Aorta (tissue), 5 donors: ENCODE measurements around the gene MALT1. TPM values are rescaled to one million over a fixed set of nuclear protein-coding genes. Genes with fewer than 3 reads are reported as not detected.

Experiments
- ATAC-seq: fragments of 200-7000 bp; cut with Tn5 transposase; one replicate; pipeline ENCODE4 v1.9.1; 2022; ENCODE audit warnings: moderate library complexity; ENCODE audit not compliant: low FRiP score
- DNase-seq, 2 donors: peaks; one replicate each; pipeline ENCODE4 v3.0.0-alpha.2; 2020
- H3K27ac ChIP-seq, 2 donors: one replicate each; pipeline ENCODE4 v1.5.1; 2013; ENCODE audit warnings: low read length in 2 of 2, mild to moderate bottlenecking in 2 of 2, moderate library complexity in 2 of 2, control low read depth in 1 of 2, inconsistent platforms in 1 of 2, low read depth in 1 of 2
- H3K27me3 ChIP-seq, 2 donors: one replicate each; pipeline ENCODE4 v1.6.1; 2013; ENCODE audit warnings: control low read depth in 1 of 2, low read length in 1 of 2, mild to moderate bottlenecking in 1 of 2, moderate library complexity in 1 of 2; ENCODE audit not compliant: insufficient read depth in 2 of 2, control insufficient read depth in 1 of 2
- H3K36me3 ChIP-seq, 2 donors: one replicate each; pipeline ENCODE4 v1.6.1; 2013; ENCODE audit warnings: control low read depth in 1 of 2, low read length in 1 of 2, mild to moderate bottlenecking in 1 of 2; ENCODE audit not compliant: insufficient read depth in 2 of 2, control insufficient read depth in 1 of 2
- H3K4me1 ChIP-seq, 2 donors: one replicate each; pipeline ENCODE4 v1.6.1; 2013; ENCODE audit warnings: low read length in 2 of 2, control low read depth in 1 of 2, mild to moderate bottlenecking in 1 of 2, moderate library complexity in 1 of 2; ENCODE audit not compliant: insufficient read depth in 2 of 2, control insufficient read depth in 1 of 2
- H3K4me3 ChIP-seq, 2 donors: one replicate each; pipeline ENCODE4 v1.5.1; 2013; ENCODE audit warnings: low read length in 2 of 2, control low read depth in 1 of 2, mild to moderate bottlenecking in 1 of 2
- H3K9me3 ChIP-seq: one replicate; pipeline ENCODE4 v1.6.1; 2013; ENCODE audit warnings: mild to moderate bottlenecking, low read length; ENCODE audit not compliant: control insufficient read depth
- WGBS, 2 donors: extraction: QIAGEN DNeasy Blood & Tissue Kit; methylation state at CpG; one replicate each; pipeline ENCODE4 v1.1.7; 2013; 5-methylcytosine and 5-hydroxymethylcytosine counted together
- intact Hi-C, 2 donors: fragments of 100-400 bp; cut with DNase I; formaldehyde crosslinking; loops; one replicate each; pipeline versions ENCODE4 v1.14.2 to v1.15.0; 2022
- long read RNA-seq, 2 donors: library from polyadenylated mRNA; unstranded; transcript quantifications; one replicate each; pipeline ENCODE4 v2.0.0, GENCODE V29; 2020 to 2021
- polyA plus RNA-seq, 2 donors: library from polyadenylated mRNA; stranded (reverse); fragments of 200-250 nt; gene quantifications; one replicate each; pipeline ENCODE4 v1.2.3, GENCODE V29; 2013
- total RNA-seq, 2 donors: library from RNA; stranded (reverse); fragmentation: NEBNext Ultra II Directional; extraction: Animal tissue kit (Norgen Biotek cat#: 25700); gene quantifications; one replicate each; pipeline ENCODE4 v1.2.1, GENCODE V29; 2021
- donor health status: healthy with polysubstance abuse.
- donor health status: Bipolar disorder and iron deficiency.
- donor health status: DM: no; HTN: no; CAD: no.
- donor health status: DM: no; HTN: no; CAD: no.
- donor health status: DM: yes; HTN: yes; CAD: no.

The MALT1 gene
- 10 to 100 TPM; 21.5 to 27.4 TPM for total RNA-seq
- 1 to 10 TPM; 3.0 to 5.9 TPM for polyA plus RNA-seq
- long read RNA-seq, donor 1, partial matches to known transcripts: 0 of 2 reads
- long read RNA-seq, donor 1, other reads (novel, unspliced or antisense): 2 of 2 reads
- long read RNA-seq, donor 2, full-length matches to known transcripts: 4 of 14 reads
- long read RNA-seq, donor 2, partial matches to known transcripts: 1 of 14 reads
- long read RNA-seq, donor 2, other reads (novel, unspliced or antisense): 9 of 14 reads

- peak; percentile 95 to 97 for DNase-seq
- intact Hi-C loops: loop anchor here in 1 of 2 donors (10.0 kb wide), 1 partner anchor 464 kb away; the partner anchor contains the start of gene SEC11C
- peak; percentile 98 for ATAC-seq
- Histone ChIP-seq H3K27ac (peak within 1 kb of the TSS in 1 of 2 donors; percentile 41), H3K36me3 (no peaks in the 10 kb centered on the region), H3K9me3 (no peaks in the 10 kb centered on the region), H3K4me3 (peak within 1 kb of the TSS; percentile 77 to 98), H3K4me1 (no peaks in the 10 kb centered on the region), H3K27me3 (no peaks in the 10 kb centered on the region)
- WGBS, 2 donors: 1% methylated on average over 34 to 60 of the region's 60 CpGs
Observed at GRCh38 chr18:58671111-58671631, at the start of gene MALT1. Gene MALT1 (plus strand): TSS chr18:58671465. CDS start chr18:58671644, 179 bp downstream.

- H3K27me3 ChIP-seq: no peaks in the 10 kb centered on the region
- H3K9me3 ChIP-seq: no peaks in the 10 kb centered on the region
- no peak for DNase-seq
- H3K4me3 ChIP-seq: no peak overlapping the region
- intact Hi-C loops: no loop called here
- WGBS, 2 donors: 89 to 92% methylated on average over 6 of the region's 6 CpGs
- no peaks in the 10 kb centered on the region for H3K4me1 ChIP-seq
- ATAC-seq: no peak
- H3K36me3 ChIP-seq: no peaks in the 10 kb centered on the region
- no peak overlapping the region for H3K27ac ChIP-seq
Observed at GRCh38 chr18:58624011-58624410, 47.3 kb upstream of the MALT1 start.

GRCh38 chr18:58625839-58626238, 45.4 kb upstream of the MALT1 start:
- H3K9me3 ChIP-seq: no peaks in the 10 kb centered on the region
- intact Hi-C loops: no loop called here
- DNase-seq (no peak), ATAC-seq (no peak)
- H3K4me1 ChIP-seq: no peaks in the 10 kb centered on the region
- 90 to 92% methylated on average over 10 of the region's 10 CpGs for WGBS, 2 donors
- H3K27ac ChIP-seq: no peak overlapping the region
- H3K27me3 ChIP-seq: no peaks in the 10 kb centered on the region
- no peak overlapping the region for H3K4me3 ChIP-seq
- H3K36me3 ChIP-seq: no peaks in the 10 kb centered on the region

GRCh38 chr18:58630071-58630470, 41.2 kb upstream of the MALT1 start:
- Histone ChIP-seq H3K4me3 (no peak overlapping the region), H3K4me1 (no peaks in the 10 kb centered on the region), H3K27me3 (no peaks in the 10 kb centered on the region), H3K27ac (no peak overlapping the region), H3K36me3 (no peaks in the 10 kb centered on the region), H3K9me3 (no peaks in the 10 kb centered on the region)
- WGBS, 2 donors: 92 to 97% methylated on average over 2 of the region's 2 CpGs
- intact Hi-C loops: no loop called here
- no peak for ATAC-seq
- DNase-seq: no peak

GRCh38 chr18:58631301-58631700, 40.0 kb upstream of the MALT1 start:
- no peak overlapping the region for H3K27ac ChIP-seq
- ATAC-seq (no peak), DNase-seq (no peak)
- no peaks in the 10 kb centered on the region for H3K9me3 ChIP-seq
- WGBS, 2 donors: 86 to 89% methylated on average over 5 of the region's 5 CpGs
- H3K4me1 ChIP-seq: no peaks in the 10 kb centered on the region
- H3K36me3 ChIP-seq: no peaks in the 10 kb centered on the region
- intact Hi-C loops: no loop called here
- no peaks in the 10 kb centered on the region for H3K27me3 ChIP-seq
- no peak overlapping the region for H3K4me3 ChIP-seq

GRCh38 chr18:58632552-58632951, 38.7 kb upstream of the MALT1 start:
- no peaks in the 10 kb centered on the region for H3K36me3 ChIP-seq
- 38 to 52% methylated on average over 5 of the region's 5 CpGs for WGBS, 2 donors
- no peaks in the 10 kb centered on the region for H3K27me3 ChIP-seq
- intact Hi-C loops: no loop called here
- DNase-seq: no peak
- no peaks in the 10 kb centered on the region for H3K9me3 ChIP-seq
- H3K4me3 ChIP-seq: no peak overlapping the region
- ATAC-seq: no peak
- no peaks in the 10 kb centered on the region for H3K4me1 ChIP-seq
- no peak overlapping the region for H3K27ac ChIP-seq

GRCh38 chr18:58633874-58634273, 37.4 kb upstream of the MALT1 start:
- no peak for ATAC-seq
- H3K27me3 ChIP-seq: no peaks in the 10 kb centered on the region
- intact Hi-C loops: no loop called here

GRCh38 chr18:58635891-58636290, 35.4 kb upstream of the MALT1 start:
- Histone ChIP-seq H3K4me1 (no peaks in the 10 kb centered on the region), H3K36me3 (no peaks in the 10 kb centered on the region), H3K9me3 (peaks cover 2% of the 10 kb centered on the region), H3K4me3 (no peak overlapping the region), H3K27me3 (no peaks in the 10 kb centered on the region), H3K27ac (no peak overlapping the region)
- 22 to 24% methylated on average over 4 of the region's 4 CpGs for WGBS, 2 donors
- intact Hi-C loops: no loop called here
- ATAC-seq (no peak), DNase-seq (no peak)

More at GRCh38 chr18:58633874-58634273, 37.4 kb upstream of the MALT1 start:
- H3K27ac ChIP-seq: no peak overlapping the region
- DNase-seq: no peak
- H3K9me3 ChIP-seq: peaks cover 2% of the 10 kb centered on the region
- H3K4me1 ChIP-seq: no peaks in the 10 kb centered on the region
- H3K36me3 ChIP-seq: no peaks in the 10 kb centered on the region
- H3K4me3 ChIP-seq: no peak overlapping the region

- H3K36me3 ChIP-seq: no peaks in the 10 kb centered on the region
- 91 to 95% methylated on average over 6 of the region's 6 CpGs for WGBS, 2 donors
- H3K9me3 ChIP-seq: peaks cover 2% of the 10 kb centered on the region
- H3K27me3 ChIP-seq: no peaks in the 10 kb centered on the region
- no peak overlapping the region for H3K4me3 ChIP-seq
- no peak overlapping the region for H3K27ac ChIP-seq
- DNase-seq: no peak
- intact Hi-C loops: no loop called here
- no peaks in the 10 kb centered on the region for H3K4me1 ChIP-seq
- no peak for ATAC-seq
Observed at GRCh38 chr18:58637197-58637596, 34.1 kb upstream of the MALT1 start.
